GM12878 (cell line): ENCODE results near the gene BAK1. TPM values are rescaled to one million over a fixed set of nuclear protein-coding genes. Genes with fewer than 3 reads are reported as not detected.

Experiments
- ATAC-seq: fragments of 200-7000 bp; cut with Tn5 transposase; 3 replicates; pipeline ENCODE4 v1.9.1; 2020; ENCODE audit warnings: mild to moderate bottlenecking, moderate library complexity
- BruUV-seq: library from RNA; stranded (reverse); fragments of 400-500 nt; replicated peaks from 2 replicates; lab custom pipeline; 2021; lab: Mats Ljungman, UMichigan
- CTCF ChIA-PET: fragments of 300-600 bp; sonication (Branson Sonifier 250); formaldehyde crosslinking; extraction: SDS; loops from one replicate; lab custom pipeline; 2021; ENCODE audit warnings: inconsistent platforms; lab: Yijun Ruan, JAX
- POLR2A ChIA-PET: fragments of 350-600 bp; formaldehyde crosslinking; extraction: SDS; loops from one replicate; lab custom pipeline; 2021; ENCODE audit warnings: inconsistent platforms; lab: Charles Lee
- RAD21 ChIA-PET: fragments of 300-600 bp; sonication (Branson Sonifier 250); formaldehyde crosslinking; loops from one replicate; lab custom pipeline; 2023; ENCODE audit warnings: antibody characterized with exemption; ENCODE audit not compliant: unreplicated experiment; lab: Charles Lee
- SMC1A ChIA-PET: fragments of 300-600 bp; sonication (Branson Sonifier 250); formaldehyde crosslinking; loops from one replicate; lab custom pipeline; 2023; ENCODE audit not compliant: unreplicated experiment, uncharacterized antibody; lab: Charles Lee
- DNase-seq: peaks from one replicate; pipeline ENCODE4 v3.0.0-alpha.2; 2011; ENCODE audit warnings: low read depth, low spot score
- FAIRE-seq: peaks from 3 replicates; lab custom pipeline; 2011; peaks lifted over from hg19 to GRCh38; lab: Jason Lieb, UNC
- H2AFZ ChIP-seq: 2 replicates; pipeline ENCODE4 v1.6.0; 2011; ENCODE audit warnings: low read depth, low read length, control low read depth; ENCODE audit not compliant: control insufficient read depth
- H3K27ac ChIP-seq: 2 replicates; pipeline ENCODE4 v1.5.1; 2011; ENCODE audit warnings: control low read depth; ENCODE audit not compliant: control insufficient read depth, insufficient read depth
- H3K27me3 ChIP-seq, 2 experiments: replicated peaks in 1 of 2; 2 replicates each; pipeline versions ENCODE4 v1.6.0 to v1.6.1; 2011; ENCODE audit warnings: low read length in 1 of 2; ENCODE audit not compliant: control insufficient read depth in 2 of 2, insufficient read depth in 2 of 2
- H3K36me3 ChIP-seq, 2 experiments: 2 replicates each; pipeline ENCODE4 v1.5.1; 2011; ENCODE audit warnings: low read length in 1 of 2; ENCODE audit not compliant: control insufficient read depth in 2 of 2, insufficient read depth in 2 of 2
- H3K4me1 ChIP-seq: 2 replicates; pipeline ENCODE4 v1.6.1; 2011; ENCODE audit warnings: mild to moderate bottlenecking, low read length, moderate library complexity, mixed read lengths; ENCODE audit not compliant: control insufficient read depth, insufficient read depth
- H3K4me2 ChIP-seq: 2 replicates; pipeline ENCODE4 v1.6.0; 2011; ENCODE audit warnings: control low read depth; ENCODE audit not compliant: control insufficient read depth, insufficient read depth
- H3K4me3 ChIP-seq: fragments of 200-600 bp; sonication (generic); 2 replicates; pipeline ENCODE4 v1.5.1; 2016
- H3K79me2 ChIP-seq: 2 replicates; pipeline ENCODE4 v1.6.0; 2011; ENCODE audit warnings: low read length; ENCODE audit not compliant: control insufficient read depth, insufficient read depth
- H3K9ac ChIP-seq: 2 replicates; pipeline ENCODE4 v1.8.0; 2011; ENCODE audit warnings: low read length, control low read depth, mixed read lengths; ENCODE audit not compliant: control insufficient read depth, insufficient read depth
- H3K9me3 ChIP-seq: replicated peaks from 3 replicates; pipeline ENCODE4 v1.5.1; 2011; ENCODE audit warnings: mild to moderate bottlenecking, low read length; ENCODE audit not compliant: control insufficient read depth, insufficient read depth
- H4K20me1 ChIP-seq: 2 replicates; pipeline ENCODE4 v1.6.0; 2011; ENCODE audit not compliant: control insufficient read depth, insufficient read depth
- DPF2 ChIP-seq: fragments of 450-650 bp; IDR thresholded peaks from 2 replicates; pipeline ENCODE4 v1.6.1; 2017; ENCODE audit warnings: mild to moderate bottlenecking
- JUND ChIP-seq: IDR thresholded peaks from 2 replicates; pipeline ENCODE4 v1.6.1; 2012; ENCODE audit warnings: low read depth, mild to moderate bottlenecking, low read length, improper control_type of control experiment, moderate library complexity
- KDM1A ChIP-seq: fragments of 200-600 bp; sonication (generic); IDR thresholded peaks from 2 replicates; pipeline ENCODE4 v1.6.1; 2016; ENCODE audit warnings: borderline replicate concordance
- RUNX3 ChIP-seq: IDR thresholded peaks from 2 replicates; pipeline ENCODE4 v1.6.1; 2012; ENCODE audit warnings: low read length, inconsistent platforms
- SIN3A ChIP-seq: IDR thresholded peaks from 2 replicates; pipeline ENCODE4 v1.6.1; 2012; ENCODE audit warnings: low read depth, low read length, improper control_type of control experiment
- SREBF1 ChIP-seq: IDR thresholded peaks from 2 replicates; pipeline ENCODE4 v1.6.1; 2012; ENCODE audit warnings: mild to moderate bottlenecking, low read length
- YBX1 ChIP-seq: fragments of 450-650 bp; IDR thresholded peaks from 2 replicates; pipeline ENCODE4 v1.6.1; 2016; ENCODE audit warnings: antibody characterized with exemption
- YY1 ChIP-seq: IDR thresholded peaks from 2 replicates; pipeline ENCODE4 v1.6.1; 2011; ENCODE audit warnings: low read depth, mild to moderate bottlenecking, low read length
- WGBS: methylation state at CpG from one replicate; pipeline ENCODE4 v1.1.6; 2016; ENCODE audit warnings: low lambda C conversion rate; ENCODE audit not compliant: insufficient replicate concordance, insufficient coverage; ENCODE audit errors: missing lambda C conversion rate; 5-methylcytosine and 5-hydroxymethylcytosine counted together
- in situ Hi-C: fragments of 300-500 bp; cut with MboI; formaldehyde crosslinking; loops from 9 replicates; pipeline ENCODE4 v1.14.3; 2018; ENCODE audit warnings: mixed read lengths
- intact Hi-C: fragments of 100-400 bp; cut with micrococcal nuclease; formaldehyde crosslinking; loops from one replicate; pipeline ENCODE4 v1.14.2; 2022; ENCODE audit not compliant: unreplicated experiment
- polyA plus RNA-seq, 11 experiments: library from polyadenylated mRNA; depleted of rRNA in 4 of 11; unstranded in 6 of 11; stranded (reverse) in 5 of 11; fragments of >200 nt; fragmentation: Nextera tagmentation in 4 of 11; fragmentation: Illumina TruSeq in 1 of 11; extraction: Ambion mirVana in 4 of 11; extraction: Trizol in 1 of 11; gene quantifications; 1 replicate in 1 of 11; 2 replicates in 10 of 11; pipeline versions ENCODE4 v1.2.1 to v1.2.3, GENCODE V29; 2011 to 2016; ENCODE audit warnings: inconsistent platforms in 2 of 11, missing spikeins in 2 of 11, low read depth in 1 of 11
- total RNA-seq, 4 experiments: library from RNA; depleted of rRNA in 3 of 4; stranded (reverse); fragments of >200 nt in 3 of 4; fragmentation: Illumina TruSeq in 1 of 4; extraction: Trizol in 1 of 4; gene quantifications; 2 replicates each; pipeline versions ENCODE4 v1.2.1 to v1.2.3, GENCODE V29; 2013 to 2021
- TF ChIP-seq, protein P1 (sequence below): fragments of 150-350 bp; IDR thresholded peaks from 2 replicates; pipeline ENCODE4 v1.6.1; 2016; ENCODE audit warnings: low read depth, low read length
- TF ChIP-seq, protein P2 (sequence below): IDR thresholded peaks from 2 replicates; pipeline ENCODE4 v1.6.1; 2012; ENCODE audit warnings: mild to moderate bottlenecking, low read depth, low read length
- TF ChIP-seq, protein P3 (sequence below): fragments of 450-650 bp; formaldehyde crosslinking; IDR thresholded peaks from 2 replicates; pipeline ENCODE4 v1.4.0; 2020; ENCODE audit warnings: mild to moderate bottlenecking, moderate library complexity

BAK1 gene
- total and polyA plus RNA-seq, 10 of the 15 experiments (the other 5 are each of a cell fraction or from before 2014, with no cell fraction given): 6.3 to 65.8 (median 29.6) TPM

DNA sequence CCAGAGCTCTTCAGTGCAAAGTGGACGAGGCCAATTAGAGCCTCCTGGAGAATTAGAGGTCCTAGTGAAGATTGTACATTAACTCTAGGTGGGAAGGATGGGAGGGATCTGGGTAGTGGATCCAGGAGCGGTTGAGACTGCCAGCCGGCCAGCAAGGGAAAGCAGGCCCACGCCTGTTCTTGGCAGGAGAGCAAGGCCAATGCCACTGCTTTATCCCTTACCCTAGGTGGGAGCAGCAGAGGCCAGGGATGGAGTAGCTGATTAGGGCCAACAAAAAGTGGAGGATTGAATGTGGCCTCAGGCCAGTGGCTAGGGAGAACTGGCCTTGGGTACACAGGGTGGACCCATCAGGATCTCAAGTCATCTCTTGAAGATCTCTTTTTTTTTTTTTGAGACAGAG is 44.8 kb upstream of the BAK1 start:
- CTCF ChIA-PET: interaction anchor here (6.0 kb wide), 1 partner anchor 17 kb away, joined by 31 read pairs; no protein-coding TSS in a partner anchor
- intact Hi-C loops: no loop called here
- 98% methylated on average over 4 of the region's 4 CpGs for WGBS
- ATAC-seq (no peak), DNase-seq (no peak), FAIRE-seq (no peak)
- POLR2A ChIA-PET: interaction anchor here (1.4 kb wide), 1 partner anchor 301 kb away, joined by 3 read pairs; no protein-coding TSS in a partner anchor
- Histone ChIP-seq H3K9ac (no peak overlapping the region), H3K27me3 (no peaks in the 10 kb centered on the region), H3K4me1 (peaks cover 26% of the 10 kb centered on the region), H2AFZ (no peak overlapping the region), H3K79me2 (peaks cover 47% of the 10 kb centered on the region), H3K36me3 (peaks cover 0 to 2% of the 10 kb centered on the region in 2 experiments; a peak in 2 of 4 replicates), H4K20me1 (no peaks in the 10 kb centered on the region), H3K27ac (no peak overlapping the region), H3K4me3 (no peak overlapping the region), H3K9me3 (no peaks in the 10 kb centered on the region), H3K4me2 (no peak overlapping the region)
- BruUV-seq: no TSS peak
- SMC1A ChIA-PET: interaction anchor here (2.8 kb wide), 1 partner anchor 17 kb away, joined by 9 read pairs; no protein-coding TSS in a partner anchor
- no peak for TF ChIP-seq DPF2
- TF ChIP-seq SIN3A: no peak
- TF ChIP-seq JUND: no peak
- no peak for TF ChIP-seq KDM1A
- no peak for TF ChIP-seq RUNX3
- TF ChIP-seq, protein P1, sequence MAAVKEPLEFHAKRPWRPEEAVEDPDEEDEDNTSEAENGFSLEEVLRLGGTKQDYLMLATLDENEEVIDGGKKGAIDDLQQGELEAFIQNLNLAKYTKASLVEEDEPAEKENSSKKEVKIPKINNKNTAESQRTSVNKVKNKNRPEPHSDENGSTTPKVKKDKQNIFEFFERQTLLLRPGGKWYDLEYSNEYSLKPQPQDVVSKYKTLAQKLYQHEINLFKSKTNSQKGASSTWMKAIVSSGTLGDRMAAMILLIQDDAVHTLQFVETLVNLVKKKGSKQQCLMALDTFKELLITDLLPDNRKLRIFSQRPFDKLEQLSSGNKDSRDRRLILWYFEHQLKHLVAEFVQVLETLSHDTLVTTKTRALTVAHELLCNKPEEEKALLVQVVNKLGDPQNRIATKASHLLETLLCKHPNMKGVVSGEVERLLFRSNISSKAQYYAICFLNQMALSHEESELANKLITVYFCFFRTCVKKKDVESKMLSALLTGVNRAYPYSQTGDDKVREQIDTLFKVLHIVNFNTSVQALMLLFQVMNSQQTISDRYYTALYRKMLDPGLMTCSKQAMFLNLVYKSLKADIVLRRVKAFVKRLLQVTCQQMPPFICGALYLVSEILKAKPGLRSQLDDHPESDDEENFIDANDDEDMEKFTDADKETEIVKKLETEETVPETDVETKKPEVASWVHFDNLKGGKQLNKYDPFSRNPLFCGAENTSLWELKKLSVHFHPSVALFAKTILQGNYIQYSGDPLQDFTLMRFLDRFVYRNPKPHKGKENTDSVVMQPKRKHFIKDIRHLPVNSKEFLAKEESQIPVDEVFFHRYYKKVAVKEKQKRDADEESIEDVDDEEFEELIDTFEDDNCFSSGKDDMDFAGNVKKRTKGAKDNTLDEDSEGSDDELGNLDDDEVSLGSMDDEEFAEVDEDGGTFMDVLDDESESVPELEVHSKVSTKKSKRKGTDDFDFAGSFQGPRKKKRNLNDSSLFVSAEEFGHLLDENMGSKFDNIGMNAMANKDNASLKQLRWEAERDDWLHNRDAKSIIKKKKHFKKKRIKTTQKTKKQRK: no peak
- no peak for TF ChIP-seq SREBF1
- no peak for TF ChIP-seq YY1
- TF ChIP-seq, protein P2, sequence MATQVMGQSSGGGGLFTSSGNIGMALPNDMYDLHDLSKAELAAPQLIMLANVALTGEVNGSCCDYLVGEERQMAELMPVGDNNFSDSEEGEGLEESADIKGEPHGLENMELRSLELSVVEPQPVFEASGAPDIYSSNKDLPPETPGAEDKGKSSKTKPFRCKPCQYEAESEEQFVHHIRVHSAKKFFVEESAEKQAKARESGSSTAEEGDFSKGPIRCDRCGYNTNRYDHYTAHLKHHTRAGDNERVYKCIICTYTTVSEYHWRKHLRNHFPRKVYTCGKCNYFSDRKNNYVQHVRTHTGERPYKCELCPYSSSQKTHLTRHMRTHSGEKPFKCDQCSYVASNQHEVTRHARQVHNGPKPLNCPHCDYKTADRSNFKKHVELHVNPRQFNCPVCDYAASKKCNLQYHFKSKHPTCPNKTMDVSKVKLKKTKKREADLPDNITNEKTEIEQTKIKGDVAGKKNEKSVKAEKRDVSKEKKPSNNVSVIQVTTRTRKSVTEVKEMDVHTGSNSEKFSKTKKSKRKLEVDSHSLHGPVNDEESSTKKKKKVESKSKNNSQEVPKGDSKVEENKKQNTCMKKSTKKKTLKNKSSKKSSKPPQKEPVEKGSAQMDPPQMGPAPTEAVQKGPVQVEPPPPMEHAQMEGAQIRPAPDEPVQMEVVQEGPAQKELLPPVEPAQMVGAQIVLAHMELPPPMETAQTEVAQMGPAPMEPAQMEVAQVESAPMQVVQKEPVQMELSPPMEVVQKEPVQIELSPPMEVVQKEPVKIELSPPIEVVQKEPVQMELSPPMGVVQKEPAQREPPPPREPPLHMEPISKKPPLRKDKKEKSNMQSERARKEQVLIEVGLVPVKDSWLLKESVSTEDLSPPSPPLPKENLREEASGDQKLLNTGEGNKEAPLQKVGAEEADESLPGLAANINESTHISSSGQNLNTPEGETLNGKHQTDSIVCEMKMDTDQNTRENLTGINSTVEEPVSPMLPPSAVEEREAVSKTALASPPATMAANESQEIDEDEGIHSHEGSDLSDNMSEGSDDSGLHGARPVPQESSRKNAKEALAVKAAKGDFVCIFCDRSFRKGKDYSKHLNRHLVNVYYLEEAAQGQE: no peak
- TF ChIP-seq YBX1: no peak
- TF ChIP-seq, protein P3, sequence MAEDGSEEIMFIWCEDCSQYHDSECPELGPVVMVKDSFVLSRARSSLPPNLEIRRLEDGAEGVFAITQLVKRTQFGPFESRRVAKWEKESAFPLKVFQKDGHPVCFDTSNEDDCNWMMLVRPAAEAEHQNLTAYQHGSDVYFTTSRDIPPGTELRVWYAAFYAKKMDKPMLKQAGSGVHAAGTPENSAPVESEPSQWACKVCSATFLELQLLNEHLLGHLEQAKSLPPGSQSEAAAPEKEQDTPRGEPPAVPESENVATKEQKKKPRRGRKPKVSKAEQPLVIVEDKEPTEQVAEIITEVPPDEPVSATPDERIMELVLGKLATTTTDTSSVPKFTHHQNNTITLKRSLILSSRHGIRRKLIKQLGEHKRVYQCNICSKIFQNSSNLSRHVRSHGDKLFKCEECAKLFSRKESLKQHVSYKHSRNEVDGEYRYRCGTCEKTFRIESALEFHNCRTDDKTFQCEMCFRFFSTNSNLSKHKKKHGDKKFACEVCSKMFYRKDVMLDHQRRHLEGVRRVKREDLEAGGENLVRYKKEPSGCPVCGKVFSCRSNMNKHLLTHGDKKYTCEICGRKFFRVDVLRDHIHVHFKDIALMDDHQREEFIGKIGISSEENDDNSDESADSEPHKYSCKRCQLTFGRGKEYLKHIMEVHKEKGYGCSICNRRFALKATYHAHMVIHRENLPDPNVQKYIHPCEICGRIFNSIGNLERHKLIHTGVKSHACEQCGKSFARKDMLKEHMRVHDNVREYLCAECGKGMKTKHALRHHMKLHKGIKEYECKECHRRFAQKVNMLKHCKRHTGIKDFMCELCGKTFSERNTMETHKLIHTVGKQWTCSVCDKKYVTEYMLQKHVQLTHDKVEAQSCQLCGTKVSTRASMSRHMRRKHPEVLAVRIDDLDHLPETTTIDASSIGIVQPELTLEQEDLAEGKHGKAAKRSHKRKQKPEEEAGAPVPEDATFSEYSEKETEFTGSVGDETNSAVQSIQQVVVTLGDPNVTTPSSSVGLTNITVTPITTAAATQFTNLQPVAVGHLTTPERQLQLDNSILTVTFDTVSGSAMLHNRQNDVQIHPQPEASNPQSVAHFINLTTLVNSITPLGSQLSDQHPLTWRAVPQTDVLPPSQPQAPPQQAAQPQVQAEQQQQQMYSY: no peak
- in situ Hi-C loops: no loop called here
- RAD21 ChIA-PET: interaction anchor here (0.7 to 1.6 kb wide), 2 partner anchors 28 to 76 kb away, joined by 3 read pairs; no protein-coding TSS in a partner anchor
